ENCODE data around the gene ACOXL. TPM values are rescaled to one million over a fixed set of nuclear protein-coding genes. Genes with fewer than 3 reads are reported as not detected.
A peak's percentile ranks its signal among the peaks of the same experiment; 100 is the strongest.

ACOXL gene
- total RNA-seq, 4 donors from 2014 or later = not detected

GRCh38 chr2:111139637-111140317 lies 407.4 kb downstream of the ACOXL start:
- Histone ChIP-seq H3K27ac (peak overlapping the region; percentile 40 to 83 (median 72)), H3K4me1 (peaks cover 18 to 46% (median 20%) of the 10 kb centered on the region in 3 donors), H3K9me3 (no peaks in the 10 kb centered on the region), H3K27me3 (no peaks in the 10 kb centered on the region), H3K36me3 (peaks cover 0 to 51% (median 0%) of the 10 kb centered on the region in 3 donors), H3K4me3 (no peak overlapping the region)
- WGBS, 2 donors = 33 to 47% methylated on average over 9 to 12 of the region's 12 CpGs
- DNase-seq = no peak
- no peak for TF ChIP-seq CTCF (IDR thresholded peaks at IDR 0.05)
- no peak for TF ChIP-seq POLR2A (IDR thresholded peaks at IDR 0.05)
- intact Hi-C loops (cut with DNase I) = no loop called here

- no peaks in the 10 kb centered on the region for H3K9me3 ChIP-seq
- H3K4me1 ChIP-seq = peaks cover 13 to 40% (median 20%) of the 10 kb centered on the region in 3 donors
- peaks cover 0 to 50% (median 0%) of the 10 kb centered on the region in 3 donors for H3K36me3 ChIP-seq
- TF ChIP-seq POLR2A (IDR thresholded peaks at IDR 0.05) (no peak), CTCF (IDR thresholded peaks at IDR 0.05) (no peak)
- DNase-seq = no peak
- peak overlapping the region in 3 of 4 donors; percentile 64 to 83 (median 81) for H3K27ac ChIP-seq
- intact Hi-C loops (cut with DNase I) = no loop called here
- H3K4me3 ChIP-seq = no peak overlapping the region
- no peaks in the 10 kb centered on the region for H3K27me3 ChIP-seq
- 61 to 82% methylated on average over 3 to 4 of the region's 4 CpGs for WGBS, 2 donors
Measured at GRCh38 chr2:111140815-111141214, 408.4 kb downstream of the ACOXL start.

DNA sequence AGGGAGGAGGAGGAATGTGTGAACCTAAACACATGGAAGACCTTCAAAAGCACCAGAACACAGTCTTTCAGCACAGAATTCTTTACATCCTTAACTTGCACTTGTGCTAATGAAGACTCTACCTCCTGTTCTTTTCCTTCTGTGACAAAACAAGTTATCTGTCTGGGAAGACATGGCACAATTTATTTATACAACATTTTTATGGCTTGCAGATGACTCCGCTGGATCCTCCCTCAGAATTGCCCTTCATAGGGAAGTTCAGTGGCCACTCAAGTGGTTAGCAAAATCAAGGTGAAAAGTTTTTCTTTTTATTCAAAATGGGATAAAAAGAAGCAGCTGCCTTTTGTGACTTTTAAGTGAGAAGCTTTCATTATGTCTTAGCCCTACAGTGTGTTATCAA lies 409.7 kb downstream of the ACOXL start:
- H3K9me3 ChIP-seq = no peaks in the 10 kb centered on the region
- 89 to 92% methylated on average over 1 of the region's 1 CpG for WGBS, 2 donors
- peaks cover 0 to 37% (median 0%) of the 10 kb centered on the region in 3 donors for H3K36me3 ChIP-seq
- H3K27me3 ChIP-seq = no peaks in the 10 kb centered on the region
- H3K4me3 ChIP-seq = no peak overlapping the region
- intact Hi-C loops (cut with DNase I) = no loop called here
- peaks cover 12 to 38% (median 20%) of the 10 kb centered on the region in 3 donors for H3K4me1 ChIP-seq
- DNase-seq = no peak
- H3K27ac ChIP-seq = no peak overlapping the region
- TF ChIP-seq CTCF (IDR thresholded peaks at IDR 0.05) (no peak), POLR2A (IDR thresholded peaks at IDR 0.05) (no peak)

DNA sequence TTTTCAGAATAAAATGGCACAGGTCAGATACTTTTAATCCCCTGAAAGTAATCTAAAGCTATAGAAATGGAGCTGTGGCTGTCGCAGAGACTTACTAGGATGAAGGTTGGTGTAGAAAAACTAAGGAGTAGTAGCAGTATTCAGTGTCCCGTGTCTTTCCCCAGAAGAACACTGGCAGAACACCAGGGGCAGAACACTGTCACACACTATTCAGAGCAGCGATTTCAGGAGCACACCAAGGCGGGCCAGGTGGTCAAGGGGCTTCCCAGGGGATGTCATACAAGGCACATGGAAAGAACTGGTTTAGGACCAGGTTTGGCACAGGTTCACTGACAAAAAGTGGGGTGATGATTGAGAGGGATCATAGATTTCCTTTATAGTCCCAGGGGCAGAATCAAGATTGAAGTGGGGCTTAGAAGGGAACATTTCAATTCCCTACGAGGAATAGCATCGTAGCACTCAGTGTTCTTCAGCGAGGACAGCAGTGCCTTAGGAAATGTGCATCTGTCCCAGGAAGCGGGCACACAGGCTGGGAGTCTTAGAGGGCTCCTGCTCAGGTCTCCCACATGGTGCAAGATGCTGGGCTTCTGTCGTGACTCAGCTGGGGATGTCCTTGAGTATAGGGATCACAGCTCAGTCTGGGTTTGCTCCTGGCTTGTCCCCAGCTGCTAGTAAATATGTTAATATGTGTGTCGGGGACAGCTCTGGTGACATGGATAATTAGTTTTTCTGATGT lies 410.9 kb downstream of the ACOXL start:
- 85 to 91% methylated on average over 10 of the region's 10 CpGs for WGBS, 2 donors
- peaks cover 0 to 34% (median 0%) of the 10 kb centered on the region in 3 donors for H3K36me3 ChIP-seq
- H3K4me3 ChIP-seq = no peak overlapping the region
- H3K27me3 ChIP-seq = no peaks in the 10 kb centered on the region
- DNase-seq = no peak
- TF ChIP-seq POLR2A (IDR thresholded peaks at IDR 0.05) (no peak), CTCF (IDR thresholded peaks at IDR 0.05) (no peak)
- H3K4me1 ChIP-seq = peaks cover 12 to 41% (median 19%) of the 10 kb centered on the region in 3 donors
- intact Hi-C loops (cut with DNase I) = no loop called here
- H3K27ac ChIP-seq = no peak overlapping the region
- no peaks in the 10 kb centered on the region for H3K9me3 ChIP-seq

GRCh38 chr2:111143843-111144198 lies 411.4 kb downstream of the ACOXL start:
- no peak for DNase-seq
- H3K4me1 ChIP-seq = peaks cover 7 to 41% (median 14%) of the 10 kb centered on the region in 3 donors
- peaks cover 0 to 34% (median 0%) of the 10 kb centered on the region in 3 donors for H3K36me3 ChIP-seq
- no peaks in the 10 kb centered on the region for H3K9me3 ChIP-seq
- no peak overlapping the region for H3K4me3 ChIP-seq
- TF ChIP-seq CTCF (IDR thresholded peaks at IDR 0.05) (no peak), POLR2A (IDR thresholded peaks at IDR 0.05) (no peak)
- H3K27ac ChIP-seq = no peak overlapping the region
- WGBS, 2 donors = 63 to 85% methylated on average over 1 of the region's 1 CpG
- H3K27me3 ChIP-seq = no peaks in the 10 kb centered on the region
- intact Hi-C loops (cut with DNase I) = no loop called here

Data from esophagus squamous epithelium (tissue), 5 donors.